Loucy (cell line): ENCODE data around the gene NCAM1.

ENCODE experiments used
- H2AFZ ChIP-seq: fragments of 200-600 bp; sonication (generic); 2 replicates; pipeline ENCODE4 v1.6.0; 2016; ENCODE audit warnings: antibody characterized with exemption, mild to moderate bottlenecking, low read length, moderate library complexity
- H3F3A ChIP-seq: fragments of 200-600 bp; 2 replicates; pipeline ENCODE4 v1.6.0; 2016; ENCODE audit warnings: antibody characterized with exemption, low read depth, mild to moderate bottlenecking
- H3K27me3 ChIP-seq: fragments of 200-600 bp; sonication (generic); 2 replicates; pipeline ENCODE4 v1.6.1; 2014; ENCODE audit warnings: low read length, mild to moderate bottlenecking; ENCODE audit not compliant: insufficient read depth, poor library complexity, severe bottlenecking
- H3K36me3 ChIP-seq: fragments of 200-600 bp; sonication (generic); 2 replicates; pipeline ENCODE4 v1.6.1; 2016; ENCODE audit warnings: low read length; ENCODE audit not compliant: insufficient read depth
- H3K4me1 ChIP-seq: fragments of 200-600 bp; sonication (generic); 2 replicates; pipeline ENCODE4 v1.5.1; 2014; ENCODE audit warnings: low read length, mild to moderate bottlenecking; ENCODE audit not compliant: insufficient read depth, poor library complexity, severe bottlenecking
- H3K4me2 ChIP-seq: fragments of 200-600 bp; sonication (generic); 2 replicates; pipeline ENCODE4 v1.6.0; 2014; ENCODE audit warnings: antibody characterized with exemption, low read length, low read depth, mild to moderate bottlenecking; ENCODE audit not compliant: poor library complexity, severe bottlenecking
- H3K4me3 ChIP-seq: fragments of 200-600 bp; sonication (generic); 2 replicates; pipeline ENCODE4 v1.5.1; 2014; ENCODE audit warnings: low read length, mild to moderate bottlenecking, mixed read lengths; ENCODE audit not compliant: poor library complexity, severe bottlenecking
- H3K79me2 ChIP-seq: fragments of 200-600 bp; sonication (generic); 2 replicates; pipeline ENCODE4 v1.6.1; 2014; ENCODE audit warnings: low read length; ENCODE audit not compliant: insufficient read depth
- H3K9ac ChIP-seq: fragments of 200-600 bp; sonication (generic); 2 replicates; pipeline ENCODE4 v1.6.0; 2014; ENCODE audit warnings: mild to moderate bottlenecking, low read depth, low read length, moderate library complexity; ENCODE audit not compliant: poor library complexity, severe bottlenecking
- H3K9me2 ChIP-seq: fragments of 200-600 bp; sonication (generic); replicated peaks from 2 replicates; pipeline ENCODE4 v1.6.1; 2016; ENCODE audit warnings: low read depth, low read length, mixed read lengths
- H3K9me3 ChIP-seq: fragments of 200-600 bp; sonication (generic); 2 replicates; pipeline ENCODE4 v1.6.1; 2014; ENCODE audit warnings: mild to moderate bottlenecking, antibody characterized with exemption, low read length, low read depth; ENCODE audit not compliant: insufficient read depth
- H4K20me1 ChIP-seq: fragments of 200-600 bp; sonication (generic); 2 replicates; pipeline ENCODE4 v1.6.0; 2014; ENCODE audit warnings: antibody characterized with exemption, low read length, mild to moderate bottlenecking; ENCODE audit not compliant: insufficient read depth, poor library complexity, severe bottlenecking
- CTCF ChIP-seq: fragments of 200-600 bp; sonication (generic); conservative IDR thresholded peaks from 2 replicates; pipeline ENCODE4 v1.5.1; 2014; ENCODE audit warnings: mild to moderate bottlenecking, antibody characterized with exemption, low read length
- EZH2phosphoT487 ChIP-seq: fragments of 200-600 bp; IDR thresholded peaks from 2 replicates; pipeline ENCODE4 v1.6.1; 2018; ENCODE audit warnings: antibody characterized with exemption, mild to moderate bottlenecking, moderate library complexity, borderline replicate concordance

The NCAM1 gene

GRCh38 chr11:113105592-113105991, 144.4 kb downstream of the NCAM1 start:
- Histone ChIP-seq H3K9me2 (no peaks in the 10 kb centered on the region), H3K36me3 (no peaks in the 10 kb centered on the region), H3K4me2 (no peak overlapping the region), H4K20me1 (no peaks in the 10 kb centered on the region), H3K4me3 (no peak overlapping the region), H3F3A (no peaks in the 10 kb centered on the region), H2AFZ (no peak overlapping the region), H3K79me2 (no peaks in the 10 kb centered on the region), H3K9me3 (no peaks in the 10 kb centered on the region), H3K9ac (no peak overlapping the region), H3K27me3 (no peaks in the 10 kb centered on the region), H3K4me1 (no peaks in the 10 kb centered on the region)
- no peak for TF ChIP-seq CTCF
- no peak for TF ChIP-seq EZH2phosphoT487

GRCh38 chr11:113106507-113106906, 145.3 kb downstream of the NCAM1 start:
- Histone ChIP-seq H3K9me2 (no peaks in the 10 kb centered on the region), H2AFZ (no peak overlapping the region), H3K4me1 (no peaks in the 10 kb centered on the region), H3K79me2 (no peaks in the 10 kb centered on the region), H4K20me1 (no peaks in the 10 kb centered on the region), H3F3A (no peaks in the 10 kb centered on the region), H3K9ac (no peak overlapping the region), H3K9me3 (no peaks in the 10 kb centered on the region), H3K4me3 (no peak overlapping the region), H3K36me3 (no peaks in the 10 kb centered on the region), H3K4me2 (no peak overlapping the region), H3K27me3 (no peaks in the 10 kb centered on the region)
- TF ChIP-seq CTCF, result no peak
- no peak for TF ChIP-seq EZH2phosphoT487

GRCh38 chr11:113110046-113110445, 148.8 kb downstream of the NCAM1 start:
- H4K20me1 ChIP-seq, result no peaks in the 10 kb centered on the region
- no peak overlapping the region for H3K4me3 ChIP-seq
- no peaks in the 10 kb centered on the region for H3K79me2 ChIP-seq
- no peak for TF ChIP-seq EZH2phosphoT487
- TF ChIP-seq CTCF, result no peak
- no peak overlapping the region for H2AFZ ChIP-seq
- no peaks in the 10 kb centered on the region for H3K27me3 ChIP-seq
- H3K4me1 ChIP-seq, result no peaks in the 10 kb centered on the region
- H3K36me3 ChIP-seq, result no peaks in the 10 kb centered on the region
- H3K9me2 ChIP-seq, result no peaks in the 10 kb centered on the region
- H3K4me2 ChIP-seq, result no peak overlapping the region
- no peak overlapping the region for H3K9ac ChIP-seq
- H3K9me3 ChIP-seq, result no peaks in the 10 kb centered on the region
- no peaks in the 10 kb centered on the region for H3F3A ChIP-seq
